GM19452 (cell line): ENCODE results near the gene APOBEC3B.
"Not testable (repeated sequence)": the region's sequence is repeated elsewhere in the genome, so short reads cannot be mapped to it uniquely, and the experiment has no call there.

Source experiments
- ATAC-seq: cut with Tn5 transposase; IDR thresholded peaks from one replicate; pipeline ENCODE4 v1.9.1; 2021; ENCODE audit not compliant: unreplicated experiment

Gene APOBEC3B

DNA sequence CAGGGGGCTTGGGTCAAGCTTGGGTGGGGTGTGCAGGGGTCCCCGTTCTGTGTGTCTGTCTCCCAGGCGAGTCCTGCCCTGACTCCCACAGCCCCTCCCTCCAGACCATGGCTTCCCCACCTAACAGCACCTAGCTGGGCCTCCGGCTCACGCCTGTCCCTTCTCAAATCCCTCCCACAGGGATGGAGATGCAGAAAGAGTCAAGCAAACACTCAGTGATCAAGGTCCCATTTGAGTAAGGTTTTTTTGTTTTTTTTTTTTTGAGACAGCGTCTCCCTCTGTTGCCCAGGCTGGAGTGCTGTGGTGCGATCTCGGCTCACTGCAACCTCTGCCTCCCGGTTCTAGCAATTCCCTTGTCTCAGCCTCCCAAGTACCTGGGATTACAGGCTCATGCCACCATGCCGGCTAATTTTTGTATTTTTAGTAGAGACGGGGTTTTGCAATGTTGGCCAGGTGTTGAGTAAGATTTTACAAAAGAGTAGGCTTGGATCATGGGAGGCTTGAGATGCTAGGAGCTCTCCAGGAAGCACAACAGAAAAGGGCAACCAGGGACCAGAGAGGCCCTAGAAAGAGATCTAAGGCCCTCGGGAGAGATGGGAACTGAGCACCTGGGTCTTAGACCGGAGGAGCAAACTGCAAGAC is 44.5 kb downstream of the APOBEC3B start:
- no peak for ATAC-seq

DNA sequence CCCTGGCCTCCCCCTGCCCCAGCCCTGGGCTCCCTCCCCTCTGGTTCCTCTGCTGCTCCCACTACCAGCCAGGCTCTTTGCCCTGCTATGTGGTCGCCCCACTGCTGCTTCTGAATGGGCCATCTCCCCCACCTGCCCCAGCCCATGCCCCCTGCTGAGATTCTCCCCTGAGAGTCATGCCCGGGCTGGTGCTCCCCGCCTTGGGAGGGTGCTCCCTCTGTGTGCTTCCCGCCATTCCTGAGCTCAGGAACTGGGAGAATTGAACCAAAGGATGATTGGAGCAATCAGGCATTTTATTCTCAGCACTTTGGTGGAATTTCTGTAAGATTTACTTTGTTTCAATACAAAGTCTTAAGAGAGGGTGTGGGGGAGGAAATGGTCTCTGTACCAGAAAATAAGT is 45.6 kb downstream of the APOBEC3B start:
- no peak for ATAC-seq

GRCh38 chr22:39028281-39028680 is 46.1 kb downstream of the APOBEC3B start:
- ATAC-seq, result no peak

DNA sequence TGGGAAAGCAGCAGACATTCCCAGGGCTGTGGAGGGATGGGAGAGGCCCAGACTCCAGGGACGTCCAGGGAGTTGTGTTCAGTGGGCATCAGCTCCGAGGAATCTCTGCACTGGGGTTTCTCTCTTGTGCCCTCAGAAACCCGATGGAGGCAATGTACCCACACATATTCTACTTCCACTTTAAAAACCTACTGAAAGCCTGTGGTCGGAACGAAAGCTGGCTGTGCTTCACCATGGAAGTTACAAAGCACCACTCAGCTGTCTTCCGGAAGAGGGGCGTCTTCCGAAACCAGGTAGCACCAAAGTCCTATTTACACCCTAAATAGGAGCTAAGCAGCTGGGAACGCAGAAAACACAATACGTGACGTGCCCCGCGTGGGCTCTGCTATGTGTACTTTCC is 47.1 kb downstream of the APOBEC3B start:
- ATAC-seq, result no peak

- ATAC-seq, result no peak
These were observed 48.6 kb downstream of the APOBEC3B start for GRCh38 chr22:39030705-39031104.

GRCh38 chr22:39031434-39032295 is 49.5 kb downstream of the APOBEC3B start:
- ATAC-seq, result not testable (repeated sequence)

DNA sequence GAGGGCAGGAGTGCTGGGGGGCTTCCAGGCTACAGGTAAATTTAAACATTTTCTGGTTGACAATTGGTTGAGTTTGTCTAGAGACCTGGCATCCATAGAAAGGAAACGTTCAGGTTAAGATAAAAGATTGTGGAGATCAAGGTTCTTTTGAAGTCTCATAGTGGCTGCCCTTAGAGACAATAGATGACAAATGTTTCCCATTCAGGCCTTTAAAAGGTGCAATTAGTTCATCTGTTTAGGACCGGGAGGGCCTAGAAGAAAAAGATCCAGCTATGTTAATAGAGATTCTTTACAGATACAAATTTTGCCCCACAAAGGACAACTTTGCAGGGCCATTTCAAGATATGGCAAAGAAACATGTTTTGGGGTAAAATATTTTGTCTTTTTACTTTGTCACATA is 54.9 kb downstream of the APOBEC3B start:
- ATAC-seq, result not testable (repeated sequence)

GRCh38 chr22:39039306-39040126 is 57.4 kb downstream of the APOBEC3B start:
- no peak for ATAC-seq

- not testable (repeated sequence) for ATAC-seq
These were observed 58.0 kb downstream of the APOBEC3B start for GRCh38 chr22:39040155-39040537.

GRCh38 chr22:39040538-39041296 is 58.6 kb downstream of the APOBEC3B start, which contains the start of gene APOBEC3F:
TSS of gene APOBEC3F (plus strand) at chr22:39040864. CDS start at chr22:39040961, 97 bp downstream.
- ATAC-seq, result peak; percentile 97

- no peak for ATAC-seq
These were observed 59.8 kb downstream of the APOBEC3B start for GRCh38 chr22:39041908-39042307.
